Transverse colon (tissue), 4 donors: ENCODE measurements around the gene SYT2.
"Not testable (repeated sequence)": the region's sequence is repeated elsewhere in the genome, so short reads cannot be mapped to it uniquely, and the experiment has no call there.

Experiments used
- CTCF ChIP-seq, 5 experiments: fragments of 200-600 bp in 3 of 5; fragments of 450-650 bp in 2 of 5; sonication (generic) in 3 of 5; IDR thresholded peaks; 1 replicate in 2 of 5; 2 replicates in 3 of 5; pipeline ENCODE4 v1.5.1; 2016 to 2017; ENCODE audit warnings: antibody characterized with exemption in 5 of 5, inconsistent platforms in 3 of 5, mild to moderate bottlenecking in 2 of 5, moderate library complexity in 1 of 5
- EP300 ChIP-seq: sonication (generic); formaldehyde crosslinking; IDR thresholded peaks from one replicate; pipeline ENCODE4 v1.6.1; 2017; ENCODE audit warnings: antibody characterized with exemption, low read depth
- POLR2AphosphoS5 ChIP-seq, 3 donors: sonication (generic); formaldehyde crosslinking; IDR thresholded peaks; one replicate each; pipeline ENCODE4 v1.6.1; 2016; ENCODE audit warnings: antibody characterized with exemption in 3 of 3

- TF ChIP-seq POLR2AphosphoS5 (IDR thresholded peaks at IDR 0.05); CTCF (IDR thresholded peaks at IDR 0.05); EP300: not testable (repeated sequence)
Measured at GRCh38 chr1:202550088-202550487, 160.2 kb downstream of the SYT2 start.
